GM19239 (cell line): ENCODE data around the gene CEP20.
"Not testable (repeated sequence)": the region's sequence is repeated elsewhere in the genome, so short reads cannot be mapped to it uniquely, and the experiment has no call there.

ENCODE experiments used
- DNase-seq: peaks from one replicate; pipeline ENCODE4 v3.0.0; 2011; ENCODE audit warnings: low spot score; ENCODE audit not compliant: insufficient read length
- FAIRE-seq: peaks from 2 replicates; lab custom pipeline; 2011; peaks lifted over from hg19 to GRCh38; lab: Jason Lieb, UNC

CEP20 gene

GRCh38 chr16:15888072-15888976, at the start of gene CEP20:
Gene CEP20 (minus strand): TSS chr16:15888603. CDS start chr16:15888585, 18 bp downstream.
- DNase-seq (peak; percentile 93), FAIRE-seq (peak; percentile 97)

GRCh38 chr16:15936809-15937208, 48.4 kb upstream of the CEP20 start:
- not testable (repeated sequence) for FAIRE-seq, DNase-seq

- FAIRE-seq (no peak), DNase-seq (no peak)
These were observed 46.6 kb upstream of the CEP20 start for GRCh38 chr16:15934991-15935390.

- DNase-seq (no peak), FAIRE-seq (no peak)
These were observed 45.4 kb upstream of the CEP20 start for GRCh38 chr16:15933781-15934180.

- no peak for FAIRE-seq
- no peak for DNase-seq
These were observed 44.5 kb upstream of the CEP20 start for GRCh38 chr16:15932939-15933338.

GRCh38 chr16:15928261-15929104, 40.1 kb upstream of the CEP20 start:
- FAIRE-seq (no peak), DNase-seq (no peak)

- FAIRE-seq (no peak), DNase-seq (no peak)
These were observed 37.2 kb upstream of the CEP20 start for GRCh38 chr16:15925631-15926030.

GRCh38 chr16:15924996-15925395, 36.6 kb upstream of the CEP20 start:
- FAIRE-seq (no peak), DNase-seq (no peak)

GRCh38 chr16:15919331-15919730, 30.9 kb upstream of the CEP20 start:
- no peak for DNase-seq
- no peak for FAIRE-seq

- FAIRE-seq, DNase-seq: not testable (repeated sequence)
These were observed 29.9 kb upstream of the CEP20 start for GRCh38 chr16:15918314-15918713.

GRCh38 chr16:15916323-15916722, 27.9 kb upstream of the CEP20 start:
- no peak for DNase-seq
- FAIRE-seq, result no peak

GRCh38 chr16:15915555-15916081, 27.2 kb upstream of the CEP20 start:
- DNase-seq (no peak), FAIRE-seq (no peak)

- no peak for FAIRE-seq
- no peak for DNase-seq
These were observed 24.8 kb upstream of the CEP20 start for GRCh38 chr16:15913046-15913698.

- DNase-seq, result no peak
- FAIRE-seq, result no peak
These were observed 22.8 kb upstream of the CEP20 start for GRCh38 chr16:15911198-15911597.

GRCh38 chr16:15907863-15908478, 19.6 kb upstream of the CEP20 start:
- peak; percentile 75 for FAIRE-seq
- DNase-seq, result peak; percentile 71

- no peak for DNase-seq
- FAIRE-seq, result no peak
These were observed 18.0 kb upstream of the CEP20 start for GRCh38 chr16:15906439-15906838.

- DNase-seq (no peak), FAIRE-seq (no peak)
These were observed 15.6 kb upstream of the CEP20 start for GRCh38 chr16:15903960-15904359.

- DNase-seq (no peak), FAIRE-seq (no peak)
These were observed 12.6 kb upstream of the CEP20 start for GRCh38 chr16:15900901-15901500.

GRCh38 chr16:15900357-15900756, 12.0 kb upstream of the CEP20 start:
- DNase-seq, result no peak
- no peak for FAIRE-seq
